ENCODE results near the gene ATP11A.

ATP11A gene

DNA sequence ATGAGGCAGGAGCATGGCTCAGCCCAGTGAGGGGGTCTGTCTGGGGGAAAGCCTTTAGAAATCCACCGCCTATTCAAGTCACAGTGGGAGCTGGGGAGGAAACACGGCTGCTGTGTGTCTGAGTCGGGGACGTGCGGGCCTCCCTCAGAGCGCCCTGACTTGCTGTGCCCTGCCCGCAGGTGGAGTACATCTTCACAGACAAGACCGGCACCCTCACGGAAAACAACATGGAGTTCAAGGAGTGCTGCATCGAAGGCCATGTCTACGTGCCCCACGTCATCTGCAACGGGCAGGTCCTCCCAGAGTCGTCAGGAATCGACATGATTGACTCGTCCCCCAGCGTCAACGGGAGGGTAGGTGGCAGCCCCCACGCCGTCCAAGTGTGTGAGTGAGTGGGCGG lies 141.4 kb downstream of the ATP11A start:
- WGBS (ENCODE audit: extremely low coverage, insufficient coverage, insufficient read length) = no CpG with 5 or more reads among the region's 21 CpGs
- H2AK5ac ChIP-seq (ENCODE audit: low read length) = no peak overlapping the region
- peaks cover 6% of the 10 kb centered on the region for H3K9me3 ChIP-seq (ENCODE audit: insufficient read depth, low read depth, low read length)
- H4K8ac ChIP-seq (ENCODE audit: low read depth, low read length) = no peak overlapping the region
- no peak overlapping the region for H2BK5ac ChIP-seq (ENCODE audit: low read depth, low read length, poor library complexity)
- no peak for DNase-seq
- no peak overlapping the region for H2AFZ ChIP-seq (ENCODE audit: insufficient read depth, low read length, poor library complexity)
- no peaks in the 10 kb centered on the region for H3K79me2 ChIP-seq (ENCODE audit: control insufficient read depth, insufficient read depth, low read length, poor library complexity)
- no peak overlapping the region for H3K14ac ChIP-seq (ENCODE audit: low read length)
- no peak overlapping the region for H2BK12ac ChIP-seq (ENCODE audit: low read length)
- no peak overlapping the region for H3K27ac ChIP-seq (ENCODE audit: low read depth, low read length)
- H3K27me3 ChIP-seq (ENCODE audit: insufficient read depth, low read length) = no peaks in the 10 kb centered on the region
- no peak overlapping the region for H4K91ac ChIP-seq (ENCODE audit: low read depth, low read length)
- H3K4ac ChIP-seq (ENCODE audit: low read depth, low read length) = no peak overlapping the region
- no peaks in the 10 kb centered on the region for H3K79me1 ChIP-seq (ENCODE audit: low read length)
- H3K4me2 ChIP-seq (ENCODE audit: low read length) = no peak overlapping the region
- H3K18ac ChIP-seq (ENCODE audit: low read length) = no peak overlapping the region
- no peak overlapping the region for H2BK120ac ChIP-seq (ENCODE audit: insufficient read depth, low read length, poor library complexity)
- no peak overlapping the region for H3K23ac ChIP-seq (ENCODE audit: low read length)
- H3K9ac ChIP-seq (ENCODE audit: low read length) = no peak overlapping the region
- no peak overlapping the region for H3K4me3 ChIP-seq (ENCODE audit: low read depth, low read length)
- peaks cover 64 to 71% of the 10 kb centered on the region in 2 experiments for H3K36me3 ChIP-seq (ENCODE audit: control insufficient read depth in 1 of 2, insufficient read depth in 2 of 2, low read length in 2 of 2)
- no peaks in the 10 kb centered on the region for H3K4me1 ChIP-seq (ENCODE audit: control insufficient read depth in 1 of 2, insufficient read depth in 2 of 2, low read length in 2 of 2)
- H4K12ac ChIP-seq (ENCODE audit: low read depth, low read length) = no peak overlapping the region

GRCh38 chr13:112831801-112832200 lies 142.0 kb downstream of the ATP11A start:
- WGBS (ENCODE audit: extremely low coverage, insufficient coverage, insufficient read length) = no CpG with 5 or more reads among the region's 13 CpGs
- peaks cover 61 to 69% of the 10 kb centered on the region in 2 experiments for H3K36me3 ChIP-seq (ENCODE audit: control insufficient read depth in 1 of 2, insufficient read depth in 2 of 2, low read length in 2 of 2)
- H3K27me3 ChIP-seq (ENCODE audit: insufficient read depth, low read length) = no peaks in the 10 kb centered on the region
- H3K4me3 ChIP-seq (ENCODE audit: low read depth, low read length) = no peak overlapping the region
- no peaks in the 10 kb centered on the region for H3K4me1 ChIP-seq (ENCODE audit: control insufficient read depth in 1 of 2, insufficient read depth in 2 of 2, low read length in 2 of 2)
- no peak for DNase-seq
- H4K8ac ChIP-seq (ENCODE audit: low read depth, low read length) = no peak overlapping the region
- H2BK120ac ChIP-seq (ENCODE audit: insufficient read depth, low read length, poor library complexity) = no peak overlapping the region
- no peak overlapping the region for H3K18ac ChIP-seq (ENCODE audit: low read length)
- H3K4me2 ChIP-seq (ENCODE audit: low read length) = no peak overlapping the region
- no peak overlapping the region for H3K27ac ChIP-seq (ENCODE audit: low read depth, low read length)
- no peak overlapping the region for H2AFZ ChIP-seq (ENCODE audit: insufficient read depth, low read length, poor library complexity)
- H4K12ac ChIP-seq (ENCODE audit: low read depth, low read length) = no peak overlapping the region
- peaks cover 6% of the 10 kb centered on the region for H3K9me3 ChIP-seq (ENCODE audit: insufficient read depth, low read depth, low read length)
- no peaks in the 10 kb centered on the region for H3K79me1 ChIP-seq (ENCODE audit: low read length)
- H3K14ac ChIP-seq (ENCODE audit: low read length) = no peak overlapping the region
- H3K23ac ChIP-seq (ENCODE audit: low read length) = no peak overlapping the region
- no peak overlapping the region for H2AK5ac ChIP-seq (ENCODE audit: low read length)
- no peak overlapping the region for H3K4ac ChIP-seq (ENCODE audit: low read depth, low read length)
- no peak overlapping the region for H2BK5ac ChIP-seq (ENCODE audit: low read depth, low read length, poor library complexity)
- no peaks in the 10 kb centered on the region for H3K79me2 ChIP-seq (ENCODE audit: control insufficient read depth, insufficient read depth, low read length, poor library complexity)
- no peak overlapping the region for H3K9ac ChIP-seq (ENCODE audit: low read length)
- no peak overlapping the region for H4K91ac ChIP-seq (ENCODE audit: low read depth, low read length)
- no peak overlapping the region for H2BK12ac ChIP-seq (ENCODE audit: low read length)

GRCh38 chr13:112832811-112833210 lies 143.0 kb downstream of the ATP11A start:
- H3K27ac ChIP-seq (ENCODE audit: low read depth, low read length) = no peak overlapping the region
- no peak overlapping the region for H3K4ac ChIP-seq (ENCODE audit: low read depth, low read length)
- H3K4me3 ChIP-seq (ENCODE audit: low read depth, low read length) = no peak overlapping the region
- no peak overlapping the region for H3K14ac ChIP-seq (ENCODE audit: low read length)
- DNase-seq = no peak
- no peak overlapping the region for H3K18ac ChIP-seq (ENCODE audit: low read length)
- H2BK5ac ChIP-seq (ENCODE audit: low read depth, low read length, poor library complexity) = no peak overlapping the region
- H3K79me1 ChIP-seq (ENCODE audit: low read length) = no peaks in the 10 kb centered on the region
- no peak overlapping the region for H3K9ac ChIP-seq (ENCODE audit: low read length)
- no peaks in the 10 kb centered on the region for H3K4me1 ChIP-seq (ENCODE audit: control insufficient read depth in 1 of 2, insufficient read depth in 2 of 2, low read length in 2 of 2)
- H4K12ac ChIP-seq (ENCODE audit: low read depth, low read length) = no peak overlapping the region
- H3K9me3 ChIP-seq (ENCODE audit: insufficient read depth, low read depth, low read length) = peaks cover 6% of the 10 kb centered on the region
- WGBS (ENCODE audit: extremely low coverage, insufficient coverage, insufficient read length) = no CpG with 5 or more reads among the region's 23 CpGs
- H2BK120ac ChIP-seq (ENCODE audit: insufficient read depth, low read length, poor library complexity) = no peak overlapping the region
- H3K27me3 ChIP-seq (ENCODE audit: insufficient read depth, low read length) = no peaks in the 10 kb centered on the region
- no peak overlapping the region for H3K23ac ChIP-seq (ENCODE audit: low read length)
- no peaks in the 10 kb centered on the region for H3K79me2 ChIP-seq (ENCODE audit: control insufficient read depth, insufficient read depth, low read length, poor library complexity)
- no peak overlapping the region for H4K91ac ChIP-seq (ENCODE audit: low read depth, low read length)
- H2AK5ac ChIP-seq (ENCODE audit: low read length) = no peak overlapping the region
- H3K36me3 ChIP-seq (ENCODE audit: control insufficient read depth in 1 of 2, insufficient read depth in 2 of 2, low read length in 2 of 2) = peaks cover 65 to 72% of the 10 kb centered on the region in 2 experiments
- H3K4me2 ChIP-seq (ENCODE audit: low read length) = no peak overlapping the region
- H2AFZ ChIP-seq (ENCODE audit: insufficient read depth, low read length, poor library complexity) = no peak overlapping the region
- no peak overlapping the region for H4K8ac ChIP-seq (ENCODE audit: low read depth, low read length)
- H2BK12ac ChIP-seq (ENCODE audit: low read length) = no peak overlapping the region

DNA sequence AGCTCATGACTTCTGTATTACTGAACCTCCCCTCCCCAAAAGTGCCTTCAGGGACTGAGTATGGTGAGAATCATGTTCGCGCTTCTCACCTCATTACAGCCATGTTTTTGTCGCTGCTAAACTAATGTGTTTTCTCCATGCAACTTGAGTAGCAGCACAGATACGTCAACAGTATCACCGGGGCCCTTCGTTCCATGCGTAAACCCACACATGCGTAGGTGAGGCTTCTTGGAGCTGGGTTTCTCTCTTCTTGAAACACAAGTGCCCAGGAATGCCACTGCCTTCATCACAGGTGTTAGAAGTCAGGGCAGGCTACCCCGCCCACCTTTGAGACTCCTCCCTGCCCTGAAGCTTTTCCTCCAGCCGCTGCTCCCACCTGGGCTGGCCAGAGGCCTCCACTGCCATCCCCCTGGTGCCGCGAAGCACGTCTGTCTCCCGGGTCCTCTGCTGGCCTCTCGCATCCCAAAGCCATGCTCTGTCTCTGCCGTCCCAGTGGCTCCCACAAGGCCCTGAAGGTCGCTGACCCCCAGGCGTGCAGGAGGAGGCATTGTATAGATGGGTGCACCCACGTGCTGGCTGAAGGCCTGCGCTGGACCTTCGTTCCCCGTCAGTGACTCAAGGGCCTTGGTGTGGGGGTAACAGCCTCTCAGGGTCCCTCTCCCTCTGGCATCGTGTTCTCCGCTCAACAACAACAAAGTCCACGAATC lies 143.9 kb downstream of the ATP11A start:
- Histone ChIP-seq H3K79me2 (ENCODE audit: control insufficient read depth, insufficient read depth, low read length, poor library complexity) (no peaks in the 10 kb centered on the region), H4K91ac (ENCODE audit: low read depth, low read length) (no peak overlapping the region), H3K9me3 (ENCODE audit: insufficient read depth, low read depth, low read length) (peaks cover 6% of the 10 kb centered on the region), H3K18ac (ENCODE audit: low read length) (no peak overlapping the region), H3K36me3 (ENCODE audit: control insufficient read depth in 1 of 2, insufficient read depth in 2 of 2, low read length in 2 of 2) (peaks cover 68 to 74% of the 10 kb centered on the region in 2 experiments), H3K79me1 (ENCODE audit: low read length) (no peaks in the 10 kb centered on the region), H2AK5ac (ENCODE audit: low read length) (no peak overlapping the region), H3K14ac (ENCODE audit: low read length) (no peak overlapping the region), H3K4me2 (ENCODE audit: low read length) (no peak overlapping the region), H3K23ac (ENCODE audit: low read length) (no peak overlapping the region), H2AFZ (ENCODE audit: insufficient read depth, low read length, poor library complexity) (no peak overlapping the region), H2BK12ac (ENCODE audit: low read length) (no peak overlapping the region), H2BK5ac (ENCODE audit: low read depth, low read length, poor library complexity) (no peak overlapping the region), H3K27me3 (ENCODE audit: insufficient read depth, low read length) (no peaks in the 10 kb centered on the region), H3K9ac (ENCODE audit: low read length) (no peak overlapping the region), H3K27ac (ENCODE audit: low read depth, low read length) (no peak overlapping the region), H3K4ac (ENCODE audit: low read depth, low read length) (no peak overlapping the region), H4K8ac (ENCODE audit: low read depth, low read length) (no peak overlapping the region), H2BK120ac (ENCODE audit: insufficient read depth, low read length, poor library complexity) (no peak overlapping the region), H3K4me3 (ENCODE audit: low read depth, low read length) (no peak overlapping the region), H3K4me1 (ENCODE audit: control insufficient read depth in 1 of 2, insufficient read depth in 2 of 2, low read length in 2 of 2) (no peaks in the 10 kb centered on the region), H4K12ac (ENCODE audit: low read depth, low read length) (no peak overlapping the region)
- WGBS (ENCODE audit: extremely low coverage, insufficient coverage, insufficient read length) = no CpG with 5 or more reads among the region's 25 CpGs
- no peak for DNase-seq
